Activated CD8-positive, alpha-beta T cell treated with anti-CD3 and anti-CD28 coated beads for 36 hours (primary cell): ENCODE measurements around the gene CAV2. TPM values are rescaled to one million over a fixed set of nuclear protein-coding genes. Genes with fewer than 3 reads are reported as not detected.

Experiments used
- ATAC-seq: fragments of 200-7000 bp; cut with Tn5 transposase; one replicate; pipeline ENCODE4 v1.10.0; 2021; ENCODE audit warnings: mild to moderate bottlenecking, moderate library complexity
- CTCF ChIA-PET: fragments of 350-600 bp; sonication (Branson Sonifier 250); formaldehyde crosslinking; loops from one replicate; lab custom pipeline; 2021; ENCODE audit warnings: antibody characterized with exemption; lab: Charles Lee
- POLR2A ChIA-PET: fragments of 350-600 bp; sonication (Branson Sonifier 250); formaldehyde crosslinking; loops from one replicate; lab custom pipeline; 2021; ENCODE audit warnings: antibody characterized with exemption; lab: Charles Lee
- DNase-seq: peaks from one replicate; pipeline ENCODE4 v3.0.0-alpha.2; 2020
- H3K27ac Mint-ChIP-seq: one replicate; pipeline ENCODE4 v1.8.0; 2021; ENCODE audit warnings: mild to moderate bottlenecking, mixed read lengths
- H3K27me3 Mint-ChIP-seq: one replicate; pipeline ENCODE4 v1.8.0; 2021; ENCODE audit warnings: mixed read lengths
- H3K36me3 Mint-ChIP-seq: one replicate; pipeline ENCODE4 v1.8.0; 2021; ENCODE audit warnings: low read depth, mixed read lengths
- H3K4me1 Mint-ChIP-seq: one replicate; pipeline ENCODE4 v1.8.0; 2021; ENCODE audit warnings: low read depth, mixed read lengths
- H3K4me3 Mint-ChIP-seq: one replicate; pipeline ENCODE4 v1.8.0; 2021; ENCODE audit warnings: mild to moderate bottlenecking, moderate library complexity, mixed read lengths
- H3K9me3 Mint-ChIP-seq: one replicate; pipeline ENCODE4 v1.8.0; 2021; ENCODE audit warnings: mixed read lengths
- CTCF ChIP-seq: fragments of 200-600 bp; IDR thresholded peaks from one replicate; pipeline ENCODE4 v1.8.0; 2022; ENCODE audit warnings: antibody characterized with exemption, mild to moderate bottlenecking
- intact Hi-C: fragments of 100-400 bp; cut with micrococcal nuclease; formaldehyde crosslinking; loops from one replicate; pipeline ENCODE4 v1.10.0; 2022
- total RNA-seq, 2 experiments: library from RNA; stranded (reverse); gene quantifications; one replicate each; pipeline ENCODE4 v1.2.3, GENCODE V29; 2021

The CAV2 gene
- total RNA-seq, 2 experiments from 2014 or later = not detected

- H3K4me1 Mint-ChIP-seq = no peaks in the 10 kb centered on the region
- DNase-seq (no peak), ATAC-seq (no peak)
- ChIA-PET CTCF (no interaction called here), POLR2A (no interaction called here)
- no peak overlapping the region for H3K27ac Mint-ChIP-seq
- no peaks in the 10 kb centered on the region for H3K9me3 Mint-ChIP-seq
- H3K27me3 Mint-ChIP-seq = peaks cover 35% of the 10 kb centered on the region
- intact Hi-C loops = no loop called here
- no peak for TF ChIP-seq CTCF
- no peaks in the 10 kb centered on the region for H3K36me3 Mint-ChIP-seq
- no peak overlapping the region for H3K4me3 Mint-ChIP-seq
These were observed 5.1 kb upstream of the CAV2 start for GRCh38 chr7:116494472-116494871.

GRCh38 chr7:116495736-116496135 lies 3.8 kb upstream of the CAV2 start:
- ATAC-seq (no peak), DNase-seq (no peak)
- Mint-ChIP-seq H3K36me3 (no peaks in the 10 kb centered on the region), H3K27ac (no peak overlapping the region), H3K27me3 (peaks cover 35% of the 10 kb centered on the region), H3K4me1 (peaks cover 8% of the 10 kb centered on the region), H3K9me3 (no peaks in the 10 kb centered on the region), H3K4me3 (no peak overlapping the region)
- ChIA-PET POLR2A (no interaction called here), CTCF (interaction anchor here (1.3 kb wide), 1 partner anchor 30 kb away, joined by 3 read pairs; no protein-coding TSS in a partner anchor)
- intact Hi-C loops = no loop called here
- no peak for TF ChIP-seq CTCF

GRCh38 chr7:116496653-116497052 lies 2.9 kb upstream of the CAV2 start:
- Mint-ChIP-seq H3K4me1 (peaks cover 10% of the 10 kb centered on the region), H3K27ac (no peak overlapping the region), H3K9me3 (no peaks in the 10 kb centered on the region), H3K36me3 (no peaks in the 10 kb centered on the region), H3K4me3 (no peak overlapping the region), H3K27me3 (peaks cover 37% of the 10 kb centered on the region)
- ATAC-seq = no peak
- DNase-seq = no peak
- TF ChIP-seq CTCF = no peak
- POLR2A ChIA-PET = no interaction called here
- intact Hi-C loops = no loop called here
- CTCF ChIA-PET = no interaction called here

GRCh38 chr7:116497708-116498107 lies 1.8 kb upstream of the CAV2 start:
- Mint-ChIP-seq H3K4me3 (no peak overlapping the region), H3K27ac (no peak overlapping the region), H3K9me3 (no peaks in the 10 kb centered on the region), H3K36me3 (no peaks in the 10 kb centered on the region), H3K4me1 (peaks cover 10% of the 10 kb centered on the region), H3K27me3 (peaks cover 33% of the 10 kb centered on the region)
- ChIA-PET POLR2A (no interaction called here), CTCF (no interaction called here)
- intact Hi-C loops = no loop called here
- DNase-seq (no peak), ATAC-seq (no peak)
- no peak for TF ChIP-seq CTCF

GRCh38 chr7:116500078-116500853 lies 728 bp downstream of the CAV2 start:
- H3K9me3 Mint-ChIP-seq = no peaks in the 10 kb centered on the region
- H3K4me1 Mint-ChIP-seq = peaks cover 10% of the 10 kb centered on the region
- POLR2A ChIA-PET = no interaction called here
- intact Hi-C loops = no loop called here
- TF ChIP-seq CTCF = no peak
- ATAC-seq (peak; percentile 87), DNase-seq (peak; percentile 79)
- H3K27ac Mint-ChIP-seq = no peak overlapping the region
- CTCF ChIA-PET = no interaction called here
- H3K27me3 Mint-ChIP-seq = peaks cover 42% of the 10 kb centered on the region
- H3K36me3 Mint-ChIP-seq = no peaks in the 10 kb centered on the region
- H3K4me3 Mint-ChIP-seq = peak overlapping the region; percentile 48
